Limb (tissue), 2 donors: ENCODE data around the gene SCML2.
"Not testable (repeated sequence)": the region's sequence is repeated elsewhere in the genome, so short reads cannot be mapped to it uniquely, and the experiment has no call there.

ENCODE experiments used
- DNase-seq, 2 donors: peaks; one replicate each; pipeline ENCODE4 v3.0.0-alpha.2; 2016; ENCODE audit errors: extremely low spot score in 2 of 2

SCML2 gene

DNA sequence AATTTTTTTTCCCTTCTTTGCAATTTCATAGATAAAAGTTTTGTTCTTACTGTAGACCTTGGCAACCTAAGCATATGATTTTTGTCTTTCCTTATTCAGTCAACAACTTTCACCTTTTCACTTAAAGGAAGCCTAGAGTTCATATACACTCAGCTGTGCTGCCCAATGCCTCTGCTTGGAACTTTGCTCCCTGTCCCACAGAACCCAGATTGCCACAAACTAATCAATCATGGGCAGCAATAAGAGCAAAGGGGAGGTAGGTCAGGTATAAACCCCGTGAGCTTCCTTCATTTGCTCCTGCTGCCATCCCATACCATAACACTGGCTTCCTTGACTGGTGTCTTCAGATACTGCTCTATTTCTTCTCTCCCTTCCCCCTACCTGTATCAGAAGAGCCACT is 82.8 kb downstream of the SCML2 start:
- DNase-seq, result no peak

DNA sequence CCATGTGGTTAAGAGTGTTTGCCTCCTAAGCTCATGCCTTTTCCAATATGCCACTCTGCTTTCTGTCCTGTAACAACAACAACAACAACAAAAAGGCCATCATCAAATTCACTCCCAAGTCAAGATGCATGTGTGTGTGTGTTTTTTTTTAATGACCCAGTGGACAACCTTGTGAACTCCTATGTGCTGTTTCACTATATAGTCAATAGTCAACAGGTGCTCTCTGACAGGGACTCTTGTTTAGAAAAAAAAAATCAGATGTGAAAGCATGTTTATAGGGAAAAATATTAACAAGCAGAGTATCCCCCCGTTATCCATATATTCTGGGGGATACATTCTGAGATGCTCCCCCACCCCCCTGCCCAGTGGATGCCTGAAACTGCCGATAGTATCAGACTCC is 83.2 kb downstream of the SCML2 start:
- no peak for DNase-seq

DNA sequence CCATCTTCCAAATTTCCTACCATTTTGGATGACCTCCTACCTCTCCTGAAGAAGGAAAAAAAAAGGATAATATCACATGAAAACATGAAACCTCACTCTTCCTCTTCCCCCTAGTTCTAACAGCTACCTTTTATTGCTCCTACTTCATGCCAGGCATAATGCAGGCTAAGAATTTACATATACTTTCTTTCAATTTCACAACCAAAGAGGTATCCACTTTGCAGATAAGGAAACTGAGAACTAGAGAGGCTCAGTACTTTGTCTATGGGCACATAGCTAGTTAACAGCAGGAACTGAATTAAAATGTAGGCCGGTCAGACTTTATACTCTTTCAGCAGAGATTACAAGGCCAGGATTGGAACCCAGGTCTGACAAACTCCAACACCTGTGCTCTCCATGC is 99.4 kb downstream of the SCML2 start:
- DNase-seq, result no peak

DNA sequence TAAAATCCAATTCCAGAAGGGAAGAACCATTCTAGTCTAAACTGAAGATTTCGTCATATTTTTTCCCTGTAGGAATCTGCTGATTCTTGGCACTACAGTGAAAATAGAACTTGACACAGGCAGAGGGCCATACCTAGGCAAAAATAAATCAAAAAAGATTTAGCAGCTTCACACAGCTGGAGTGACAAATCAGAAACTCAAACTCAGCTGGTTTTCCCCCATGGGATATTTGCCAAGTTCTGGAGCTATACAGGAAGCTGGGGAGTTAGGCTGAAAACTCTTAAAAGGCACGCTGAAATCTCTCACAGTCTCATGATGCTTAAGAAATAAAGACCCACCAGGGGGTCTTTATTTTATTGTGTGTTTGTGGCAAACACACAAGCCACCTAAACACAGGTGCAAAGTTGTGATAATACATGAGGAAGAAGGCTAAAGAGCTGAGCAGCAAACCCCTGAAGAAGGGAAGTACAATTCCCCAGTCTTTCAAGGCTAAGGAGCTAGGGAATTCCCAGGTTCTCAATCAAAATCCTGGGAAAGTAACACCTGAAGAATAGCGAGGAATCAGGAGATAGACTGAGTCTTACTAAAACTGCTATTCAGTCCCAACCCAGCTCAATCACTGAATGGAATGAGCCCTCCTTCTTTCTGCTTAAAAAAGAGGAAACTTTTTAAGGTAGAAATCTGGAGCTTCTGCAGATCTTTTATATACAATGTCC is 101.7 kb downstream of the SCML2 start:
- DNase-seq, result peak in 1 of 2 donors; percentile 2

DNA sequence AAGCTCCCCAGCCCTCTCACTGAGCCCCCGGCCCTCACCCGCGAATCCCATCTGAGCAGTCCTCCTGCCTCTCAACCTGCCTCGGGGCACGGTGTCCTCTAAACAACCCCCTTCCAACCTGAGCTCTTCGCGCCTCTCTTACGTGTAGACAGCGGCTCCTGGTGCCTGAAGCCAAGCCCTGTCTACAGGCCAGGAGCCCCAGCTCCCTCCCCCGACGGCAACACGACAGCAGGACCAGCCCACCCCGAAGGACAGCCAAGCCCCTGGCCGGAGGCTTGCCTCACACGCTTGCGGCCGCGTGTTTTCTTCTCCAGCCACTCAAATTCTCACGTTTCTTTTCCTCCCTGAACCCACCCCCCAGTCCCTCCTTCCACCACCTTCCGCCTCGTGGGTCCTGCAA is 124.8 kb downstream of the SCML2 start:
- DNase-seq, result not testable (repeated sequence)

DNA sequence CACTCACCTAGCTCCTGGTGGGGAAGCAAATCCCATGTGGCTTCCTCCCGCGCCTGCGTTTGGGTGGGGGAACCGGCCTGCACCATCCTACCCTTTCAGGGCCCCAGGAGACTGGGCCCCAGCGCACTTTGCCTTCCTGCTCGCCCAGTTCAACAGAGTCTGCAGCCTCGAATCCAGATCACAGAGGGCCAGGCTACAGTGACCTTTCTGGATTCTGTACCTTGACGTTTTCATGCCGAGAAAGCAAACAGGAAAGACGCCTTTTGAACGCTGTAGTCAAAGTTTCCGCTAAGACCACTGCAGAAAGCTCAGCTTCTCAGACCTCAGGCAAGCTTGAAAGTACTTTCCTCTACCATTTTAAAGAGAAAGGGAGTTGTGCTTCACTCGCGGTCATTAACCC is 126.4 kb downstream of the SCML2 start:
- no peak for DNase-seq

DNA sequence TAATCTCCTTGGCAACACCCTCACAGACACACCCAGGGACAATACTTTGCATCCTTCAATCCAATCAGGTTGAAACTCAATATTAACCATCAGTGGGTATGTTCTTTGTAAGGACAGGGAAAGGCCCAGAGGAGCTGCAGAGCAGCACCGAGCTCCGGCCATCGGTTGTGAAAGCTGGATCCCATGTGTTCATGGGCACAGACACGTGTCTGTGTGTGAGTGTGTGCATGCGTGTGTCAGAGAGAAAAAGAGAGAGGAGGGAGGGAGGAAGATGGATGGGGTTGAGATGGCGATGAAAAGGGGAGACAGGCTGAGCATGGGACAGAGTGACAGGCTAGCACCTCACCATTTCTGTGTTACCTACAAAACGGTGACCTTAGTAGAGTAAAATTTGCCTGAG is 127.0 kb downstream of the SCML2 start:
- no peak for DNase-seq

DNA sequence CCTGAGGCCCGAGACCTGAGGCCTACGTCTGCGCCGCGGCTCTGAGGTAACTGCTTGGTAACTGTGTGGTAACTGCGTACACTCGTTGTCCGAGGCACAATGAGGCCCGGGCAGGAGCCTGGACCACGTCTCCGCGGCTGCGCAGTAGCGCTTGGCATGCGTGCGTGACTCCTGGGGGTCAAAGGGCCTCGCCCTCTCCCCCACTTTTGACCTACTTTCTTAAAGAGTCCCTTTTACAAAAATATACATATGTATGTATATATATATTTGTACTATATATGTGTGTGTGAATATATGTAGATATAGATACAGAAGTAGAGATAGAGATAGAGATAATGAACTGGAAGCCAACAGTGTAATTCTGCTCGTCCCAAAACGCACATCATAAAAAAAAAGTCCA is 133.7 kb downstream of the SCML2 start, which contains the start of gene BEND2:
Gene BEND2 (minus strand): TSS at position 101 of the 400 bp plus-strand sequence. CDS start 136 bp downstream, outside the sequence.
- no peak for DNase-seq

DNA sequence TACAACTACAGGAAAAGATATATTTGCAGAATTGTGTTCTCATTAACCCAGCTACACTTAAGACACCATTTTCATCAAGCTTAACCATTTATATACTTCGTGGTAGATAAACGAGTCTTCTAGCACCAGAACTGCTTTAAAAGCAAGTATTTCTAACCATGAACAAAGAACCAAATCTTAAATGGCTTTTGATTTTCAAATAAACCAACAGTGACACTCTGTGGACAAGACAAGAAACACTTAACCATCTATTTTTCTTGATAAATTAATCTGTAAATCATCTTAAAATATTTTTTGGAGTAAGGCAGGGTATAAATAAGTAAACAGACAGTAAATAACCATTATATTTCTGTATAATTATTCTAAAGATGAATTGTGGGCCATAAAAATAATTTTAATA is 144.0 kb downstream of the SCML2 start:
- peak in 1 of 2 donors; percentile 1 for DNase-seq

DNA sequence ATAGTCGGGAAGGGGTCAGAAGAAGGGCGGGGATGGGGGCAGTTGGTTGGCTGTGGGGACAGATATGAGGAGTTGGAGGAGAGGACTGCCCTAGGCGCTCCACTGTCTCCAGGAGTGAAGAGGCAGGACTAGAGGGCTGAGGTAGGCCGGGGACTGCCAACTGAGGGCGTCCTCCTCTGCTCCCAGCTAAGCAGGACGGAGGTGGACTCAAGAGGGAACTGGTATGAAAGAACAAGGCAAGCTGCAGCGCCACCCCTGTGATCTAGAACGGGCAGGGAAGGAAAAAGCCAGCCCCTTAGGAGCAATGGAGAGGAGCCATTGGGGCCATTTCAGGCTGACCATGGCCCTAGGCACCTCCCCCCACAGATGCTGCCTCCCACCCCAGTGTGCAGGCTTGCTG is 147.8 kb downstream of the SCML2 start:
- no peak for DNase-seq

DNA sequence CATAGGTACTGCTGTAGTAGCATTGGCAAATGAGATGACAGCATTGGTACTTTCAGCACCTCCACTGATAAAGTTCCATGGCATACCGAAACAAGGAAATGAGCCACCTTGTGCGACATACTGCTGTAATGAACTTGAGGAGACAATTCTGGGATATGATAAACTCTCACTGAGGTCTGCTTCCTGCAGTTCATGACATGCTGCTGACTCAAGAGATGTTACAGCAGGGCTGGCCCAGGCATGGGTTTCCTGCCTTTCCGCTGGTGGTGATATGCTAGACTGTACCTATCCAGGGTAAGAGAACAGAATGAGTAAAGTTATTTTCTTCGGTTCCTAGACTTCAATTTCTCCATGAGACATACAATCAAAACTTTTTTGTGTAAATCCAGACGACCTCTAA is 150.9 kb downstream of the SCML2 start:
- DNase-seq, result no peak

DNA sequence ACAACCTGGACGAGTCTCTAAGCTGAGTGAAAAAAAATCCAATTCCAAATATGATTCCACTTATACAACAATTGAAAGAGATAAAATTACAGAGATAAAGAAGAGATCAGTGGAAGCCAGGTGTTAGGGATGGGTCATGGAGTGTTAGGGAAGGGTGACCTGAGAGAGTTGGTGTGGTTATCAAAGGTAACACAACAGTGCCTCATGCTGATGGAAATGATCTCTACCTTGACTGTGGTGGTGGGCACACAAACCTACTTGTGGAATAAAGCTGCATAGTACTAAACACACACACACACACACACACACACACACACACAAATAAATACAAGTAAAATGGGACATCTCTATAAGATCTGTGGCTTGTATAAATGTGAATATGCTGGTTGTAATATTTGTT is 159.8 kb downstream of the SCML2 start:
- no peak for DNase-seq
